Measurements from ENCODE around the gene CDH10. TPM values are rescaled to one million over a fixed set of nuclear protein-coding genes. Genes with fewer than 3 reads are reported as not detected.

CDH10 gene
- total and polyA plus RNA-seq, 2 of the 4 experiments (the other 2 are of a cell fraction) = 0.18 to 0.21 TPM

DNA sequence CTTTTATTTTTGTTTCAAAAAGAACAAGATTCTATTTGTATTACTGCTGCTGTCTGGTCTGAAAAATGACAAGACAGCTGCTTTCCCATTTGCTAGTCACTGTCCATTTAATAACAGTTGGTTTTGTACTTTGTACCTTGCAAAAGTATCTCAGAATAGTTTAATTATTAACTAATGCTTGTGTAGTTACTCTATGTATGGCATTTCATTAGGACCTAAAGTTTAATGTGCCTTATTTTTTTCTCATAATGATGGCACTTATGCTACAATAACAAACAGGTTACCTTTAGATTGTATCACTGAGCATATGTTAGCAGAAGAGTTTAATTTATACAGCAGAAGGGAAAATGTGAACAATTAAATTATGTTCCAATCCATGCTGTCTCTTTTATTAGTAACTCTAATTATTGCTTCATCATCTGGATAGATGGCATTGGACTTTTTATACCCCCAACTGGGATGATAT lies 134.2 kb downstream of the CDH10 start:
- no peak overlapping the region for H4K8ac ChIP-seq (ENCODE audit: low read depth in 2 of 2, low read length in 2 of 2)
- no peak overlapping the region for H3K27ac ChIP-seq (ENCODE audit: insufficient read depth, low read length)
- H3K4ac ChIP-seq (ENCODE audit: low read depth, low read length) = no peak overlapping the region
- H4K5ac ChIP-seq (ENCODE audit: low read depth, low read length) = no peak overlapping the region
- H2BK15ac ChIP-seq (ENCODE audit: low read depth, low read length) = no peak overlapping the region
- H2BK5ac ChIP-seq (ENCODE audit: low read depth, low read length, poor library complexity, severe bottlenecking) = no peak overlapping the region
- H3K9ac ChIP-seq (ENCODE audit: low read depth, low read length) = no peak overlapping the region
- H4K20me1 ChIP-seq (ENCODE audit: insufficient read depth, low read length) = no peaks in the 10 kb centered on the region
- in situ Hi-C loops (cut with MboI; ENCODE audit: low sequenced_read_pairs) (no loop called here), dilution Hi-C loops (cut with HindIII; ENCODE audit: low sequenced_read_pairs, unreplicated experiment) (no loop called here), intact Hi-C loops (cut with micrococcal nuclease) (no loop called here)
- no peak overlapping the region for H3K14ac ChIP-seq (replicated peaks; ENCODE audit: low read depth, low read length)
- no TSS peak for BruUV-seq (replicated peaks)
- no peaks in the 10 kb centered on the region for H3K4me1 ChIP-seq (ENCODE audit: control insufficient read depth, insufficient read depth, low read length)
- TF ChIP-seq NFE2L2 (IDR thresholded peaks at IDR 0.05; ENCODE audit: low read depth, low read length) = no peak
- no peak for TF ChIP-seq BHLHE40 (IDR thresholded peaks at IDR 0.05; ENCODE audit: low read depth, low read length)
- no peak for TF ChIP-seq MXI1 (IDR thresholded peaks at IDR 0.05; ENCODE audit: borderline replicate concordance, low read depth, low read length)
- no peak for TF ChIP-seq MAFK (IDR thresholded peaks at IDR 0.05; ENCODE audit: low read depth, low read length)
- TF ChIP-seq, protein P1, sequence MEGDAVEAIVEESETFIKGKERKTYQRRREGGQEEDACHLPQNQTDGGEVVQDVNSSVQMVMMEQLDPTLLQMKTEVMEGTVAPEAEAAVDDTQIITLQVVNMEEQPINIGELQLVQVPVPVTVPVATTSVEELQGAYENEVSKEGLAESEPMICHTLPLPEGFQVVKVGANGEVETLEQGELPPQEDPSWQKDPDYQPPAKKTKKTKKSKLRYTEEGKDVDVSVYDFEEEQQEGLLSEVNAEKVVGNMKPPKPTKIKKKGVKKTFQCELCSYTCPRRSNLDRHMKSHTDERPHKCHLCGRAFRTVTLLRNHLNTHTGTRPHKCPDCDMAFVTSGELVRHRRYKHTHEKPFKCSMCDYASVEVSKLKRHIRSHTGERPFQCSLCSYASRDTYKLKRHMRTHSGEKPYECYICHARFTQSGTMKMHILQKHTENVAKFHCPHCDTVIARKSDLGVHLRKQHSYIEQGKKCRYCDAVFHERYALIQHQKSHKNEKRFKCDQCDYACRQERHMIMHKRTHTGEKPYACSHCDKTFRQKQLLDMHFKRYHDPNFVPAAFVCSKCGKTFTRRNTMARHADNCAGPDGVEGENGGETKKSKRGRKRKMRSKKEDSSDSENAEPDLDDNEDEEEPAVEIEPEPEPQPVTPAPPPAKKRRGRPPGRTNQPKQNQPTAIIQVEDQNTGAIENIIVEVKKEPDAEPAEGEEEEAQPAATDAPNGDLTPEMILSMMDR (conservative IDR thresholded peaks at IDR 0.05; ENCODE audit: low read depth, low read length) = no peak
- TF ChIP-seq RFX5 (IDR thresholded peaks at IDR 0.05; ENCODE audit: low read depth, low read length) = no peak
- TF ChIP-seq RCOR1 (IDR thresholded peaks at IDR 0.05; ENCODE audit: insufficient replicate concordance, low read length) = no peak
- TF ChIP-seq FOS (IDR thresholded peaks at IDR 0.05; ENCODE audit: low read depth, low read length) = no peak
- TF ChIP-seq, protein P2, sequence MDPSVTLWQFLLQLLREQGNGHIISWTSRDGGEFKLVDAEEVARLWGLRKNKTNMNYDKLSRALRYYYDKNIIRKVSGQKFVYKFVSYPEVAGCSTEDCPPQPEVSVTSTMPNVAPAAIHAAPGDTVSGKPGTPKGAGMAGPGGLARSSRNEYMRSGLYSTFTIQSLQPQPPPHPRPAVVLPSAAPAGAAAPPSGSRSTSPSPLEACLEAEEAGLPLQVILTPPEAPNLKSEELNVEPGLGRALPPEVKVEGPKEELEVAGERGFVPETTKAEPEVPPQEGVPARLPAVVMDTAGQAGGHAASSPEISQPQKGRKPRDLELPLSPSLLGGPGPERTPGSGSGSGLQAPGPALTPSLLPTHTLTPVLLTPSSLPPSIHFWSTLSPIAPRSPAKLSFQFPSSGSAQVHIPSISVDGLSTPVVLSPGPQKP (IDR thresholded peaks at IDR 0.05; ENCODE audit: borderline replicate concordance, low read depth, low read length) = no peak
- TF ChIP-seq MAZ (IDR thresholded peaks at IDR 0.05; ENCODE audit: borderline replicate concordance, low read depth, low read length) = no peak
- TF ChIP-seq CEBPB (IDR thresholded peaks at IDR 0.05; ENCODE audit: low read depth, low read length) = no peak
- no peak overlapping the region for H2AK5ac ChIP-seq (ENCODE audit: low read depth, low read length)
- H3K36me3 ChIP-seq (ENCODE audit: control insufficient read depth, insufficient read depth, low read length) = no peaks in the 10 kb centered on the region
- no peak overlapping the region for H2AFZ ChIP-seq (replicated peaks; ENCODE audit: low read length, poor library complexity)
- CTCF ChIA-PET = no interaction called here
- H2BK120ac ChIP-seq (ENCODE audit: low read depth, low read length) = no peak overlapping the region
- H2AK9ac ChIP-seq (replicated peaks; ENCODE audit: low read depth, low read length, poor library complexity) = no peak overlapping the region
- POLR2A ChIA-PET (ENCODE audit: unreplicated experiment) = no interaction called here
- H3K4me3 ChIP-seq (ENCODE audit: insufficient read depth, low read depth, low read length) = no peak overlapping the region
- H3K18ac ChIP-seq (ENCODE audit: low read depth, low read length) = no peak overlapping the region
- no peak for ATAC-seq (ENCODE audit: low read depth)
- no peak overlapping the region for H3K56ac ChIP-seq (ENCODE audit: extremely low read depth, insufficient read depth, low read length)
- no peaks in the 10 kb centered on the region for H3K79me1 ChIP-seq (ENCODE audit: low read depth in 1 of 2, low read length in 2 of 2)
- no peak overlapping the region for H2BK20ac ChIP-seq (ENCODE audit: low read depth, low read length)
- H4K91ac ChIP-seq (ENCODE audit: insufficient read depth, low read depth, low read length) = no peak overlapping the region
- H3K23ac ChIP-seq (ENCODE audit: low read depth, low read length) = no peak overlapping the region
- H3K4me2 ChIP-seq (ENCODE audit: low read depth, low read length) = no peak overlapping the region
- no peaks in the 10 kb centered on the region for H3K27me3 ChIP-seq (ENCODE audit: control insufficient read depth, insufficient read depth, low read length)
- H3K9me3 ChIP-seq (ENCODE audit: control insufficient read depth, insufficient read depth, low read length) = no peaks in the 10 kb centered on the region; the same call in 1 of the 2 replicates
- DNase-seq = no peak
- no peaks in the 10 kb centered on the region for H3K9me1 ChIP-seq (ENCODE audit: insufficient read depth, low read length)

Measured in IMR-90 (cell line).